ENCODE data around the gene TCTN2.

Gene TCTN2

GRCh38 chr12:123686636-123687190 is 15.8 kb downstream of the TCTN2 start:
- DNase-seq = no peak

GRCh38 chr12:123690191-123690840 is 19.4 kb downstream of the TCTN2 start:
- no peak for DNase-seq

- DNase-seq = no peak
Measured at GRCh38 chr12:123696207-123696606, 25.3 kb downstream of the TCTN2 start.

DNA sequence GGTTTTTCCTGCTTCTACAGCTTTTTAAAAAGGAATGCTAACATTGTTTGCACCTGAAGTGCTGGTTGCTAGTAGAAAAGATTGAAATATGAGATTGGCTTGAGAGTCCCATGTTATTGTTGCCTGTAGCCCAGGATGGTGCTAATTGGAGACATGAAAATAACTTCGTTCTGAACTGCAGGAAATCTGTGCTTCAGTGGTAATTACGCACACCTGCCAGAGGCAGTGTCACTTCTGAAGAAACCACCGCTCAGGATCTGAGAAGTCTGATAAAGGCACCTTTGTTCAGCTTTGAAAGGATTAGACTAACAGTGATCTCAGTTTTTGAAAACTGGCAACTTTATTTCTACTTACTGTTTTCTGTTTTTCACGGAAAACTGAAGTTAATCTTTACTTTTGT is 25.7 kb downstream of the TCTN2 start:
- no peak for DNase-seq

DNA sequence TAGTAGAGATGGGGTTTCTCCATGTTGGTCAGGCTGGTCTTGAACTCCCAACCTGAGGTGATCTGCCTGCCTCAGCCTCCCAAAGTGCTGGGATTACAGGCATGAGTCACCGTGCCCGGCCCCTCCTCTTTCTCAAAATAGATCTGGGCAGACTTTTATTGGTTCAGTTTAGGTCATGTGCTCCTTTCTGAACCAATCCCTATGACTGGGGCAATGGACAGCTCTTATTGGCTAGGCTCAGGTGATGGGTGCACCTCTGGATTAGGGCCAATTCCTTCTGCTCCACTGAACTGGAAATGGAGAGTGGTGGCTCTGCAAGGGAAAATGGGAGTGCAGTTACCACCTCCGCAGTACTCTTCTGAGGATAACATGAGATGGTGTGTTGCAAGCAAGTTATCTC is 35.0 kb downstream of the TCTN2 start:
- DNase-seq = no peak

GRCh38 chr12:123707466-123707865 is 36.6 kb downstream of the TCTN2 start:
- no peak for DNase-seq

DNA sequence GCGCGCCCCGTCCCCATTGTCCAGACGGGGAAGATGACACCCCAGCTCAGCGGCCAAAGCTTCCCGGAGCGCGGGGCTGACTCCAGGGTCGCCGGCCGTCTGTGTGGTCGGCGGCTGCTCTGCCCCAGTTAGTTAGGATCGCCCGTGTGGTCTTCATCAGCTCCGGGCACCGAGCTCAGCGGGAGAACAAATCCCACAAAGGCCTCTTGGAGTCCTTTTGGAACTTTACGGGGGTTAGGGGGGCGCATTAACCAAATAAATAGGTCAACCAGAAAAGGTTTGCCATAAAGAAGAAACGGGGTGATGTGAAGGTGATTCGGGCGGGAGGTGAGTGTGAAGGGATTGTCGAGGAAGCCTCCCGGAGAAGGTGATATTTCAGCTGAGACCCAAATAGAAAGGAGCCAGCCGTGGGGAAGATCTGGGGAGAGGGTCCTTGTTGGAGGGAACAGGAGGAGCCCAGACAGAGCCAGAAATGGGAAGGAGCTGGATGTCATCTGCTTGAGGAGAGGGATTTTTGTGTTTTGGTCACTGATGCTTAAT is 41.9 kb downstream of the TCTN2 start:
- DNase-seq = peak; percentile 4

DNA sequence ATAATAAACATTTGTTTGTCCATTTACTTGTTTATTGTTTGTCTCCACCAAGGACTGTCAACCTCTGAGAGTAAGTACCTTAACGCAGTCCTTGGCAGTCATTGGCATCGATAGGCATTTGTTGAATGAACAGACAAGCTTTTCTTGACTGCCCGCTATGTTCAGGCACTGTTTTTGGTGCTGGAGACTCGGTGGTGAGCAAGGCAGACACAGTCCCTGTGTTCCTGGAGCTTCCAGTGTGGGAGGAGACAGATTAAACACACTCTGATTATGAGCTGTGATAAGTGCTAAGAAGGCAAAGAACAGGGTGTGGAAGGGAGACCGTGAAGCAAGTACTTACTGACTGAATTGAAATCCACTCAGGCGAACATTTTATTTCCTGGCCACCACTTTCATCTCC is 42.5 kb downstream of the TCTN2 start:
- no peak for DNase-seq

- DNase-seq = no peak
Measured at GRCh38 chr12:123713823-123714585, 43.1 kb downstream of the TCTN2 start.

- DNase-seq = no peak
Measured at GRCh38 chr12:123715195-123715594, 44.3 kb downstream of the TCTN2 start.

- DNase-seq = no peak
Measured at GRCh38 chr12:123717350-123717749, 46.4 kb downstream of the TCTN2 start.

DNA sequence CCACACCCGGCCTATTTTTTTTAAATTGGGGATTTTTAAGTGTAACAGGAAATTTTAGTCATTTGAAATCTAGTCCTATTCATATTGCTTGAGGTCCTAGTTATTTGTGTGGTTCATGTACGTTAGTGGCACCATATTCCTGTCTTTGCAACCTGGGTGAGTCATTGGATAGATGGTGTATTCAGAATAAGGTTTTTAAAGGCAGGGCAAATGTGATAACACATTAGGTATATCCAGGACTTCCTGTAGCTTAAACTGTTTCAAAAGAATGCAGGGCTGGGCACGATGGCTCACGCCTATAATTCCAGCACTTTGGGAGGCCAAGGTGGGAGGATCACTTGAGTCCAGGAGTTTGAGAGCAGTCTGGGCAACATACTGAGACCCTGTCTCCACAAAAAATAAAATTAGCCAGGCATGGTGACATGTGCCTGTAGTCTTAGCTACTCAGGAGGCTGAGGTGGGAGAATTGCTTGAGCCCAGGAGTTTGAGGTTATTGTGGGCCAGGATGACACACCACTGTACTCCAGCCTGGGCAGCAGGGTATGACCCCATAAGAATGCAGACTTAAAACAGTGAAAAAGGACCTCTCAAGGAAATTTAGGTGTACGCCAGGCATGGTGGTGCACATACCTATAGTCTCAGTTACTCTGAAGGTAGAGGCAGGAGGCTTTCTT is 49.4 kb downstream of the TCTN2 start:
- no peak for DNase-seq

- no peak for DNase-seq
Measured at GRCh38 chr12:123721245-123721644, 50.3 kb downstream of the TCTN2 start.

GRCh38 chr12:123723011-123723410 is 52.1 kb downstream of the TCTN2 start:
- DNase-seq = no peak

- no peak for DNase-seq
Measured at GRCh38 chr12:123723765-123724164, 52.9 kb downstream of the TCTN2 start.

GRCh38 chr12:123726244-123726643 is 55.3 kb downstream of the TCTN2 start:
- DNase-seq = no peak

DNA sequence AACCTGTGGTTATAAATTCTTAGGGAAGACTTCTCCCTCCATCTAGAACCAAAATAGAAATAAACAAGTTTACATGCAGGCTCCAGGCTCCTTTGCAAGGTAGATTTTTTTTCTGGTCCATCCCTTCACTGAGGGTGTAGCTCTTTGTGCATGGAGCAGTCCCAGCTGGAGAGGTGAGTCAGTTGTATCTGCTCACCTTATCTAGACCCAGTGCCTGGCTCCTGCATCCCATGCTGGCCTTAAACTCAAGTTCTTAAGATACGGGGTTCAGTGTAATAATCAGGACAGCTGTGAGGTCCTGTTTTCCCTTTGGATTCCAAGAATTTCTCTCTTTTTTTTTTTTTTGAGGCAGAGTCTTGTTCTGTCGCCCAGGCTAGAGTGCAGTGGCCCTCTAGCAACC is 56.0 kb downstream of the TCTN2 start:
- DNase-seq = no peak

DNA sequence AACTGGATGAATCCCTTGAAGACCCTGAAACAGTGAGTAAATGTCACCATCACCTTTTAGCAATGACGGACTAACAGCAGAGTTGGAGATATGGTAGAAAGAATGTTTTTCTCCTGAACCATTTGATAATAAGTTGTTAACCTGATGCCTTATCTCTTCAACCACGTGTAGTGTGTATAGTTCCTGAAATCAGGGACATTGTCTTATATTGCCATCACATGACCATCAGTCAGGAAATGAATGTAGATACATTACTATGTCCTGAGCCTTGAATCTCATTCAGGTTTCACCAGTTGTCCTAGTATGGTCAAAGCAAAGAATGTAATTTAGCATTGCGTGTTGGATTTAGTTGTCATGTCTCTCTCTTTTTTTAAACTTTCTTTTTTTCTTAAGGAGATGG is 57.0 kb downstream of the TCTN2 start:
- DNase-seq = no peak

GRCh38 chr12:123731596-123731995 is 60.7 kb downstream of the TCTN2 start:
- DNase-seq = no peak

DNA sequence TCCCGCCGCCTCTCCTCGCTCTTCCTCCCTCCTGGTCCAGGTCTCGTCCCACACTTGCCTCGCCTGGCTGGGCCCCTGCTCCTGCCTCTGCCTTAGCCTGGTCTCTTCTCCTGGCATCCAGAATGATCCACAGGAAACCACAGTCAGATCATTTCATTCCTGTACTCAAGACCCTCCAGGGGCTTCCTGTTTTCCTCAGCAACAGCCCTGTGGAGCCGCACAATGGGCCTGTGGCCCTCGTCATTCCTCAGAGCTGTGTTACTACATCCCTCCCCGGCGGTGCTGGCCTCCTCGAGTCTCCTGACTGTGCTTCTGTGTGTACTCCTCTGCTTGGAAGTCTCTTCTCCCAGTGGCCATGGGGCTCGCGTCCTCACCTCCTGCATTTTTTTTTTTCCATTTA is 61.3 kb downstream of the TCTN2 start:
- no peak for DNase-seq

GRCh38 chr12:123733229-123733628 is 62.3 kb downstream of the TCTN2 start:
- no peak for DNase-seq

GRCh38 chr12:123734268-123734667 is 63.4 kb downstream of the TCTN2 start:
- DNase-seq = no peak

DNA sequence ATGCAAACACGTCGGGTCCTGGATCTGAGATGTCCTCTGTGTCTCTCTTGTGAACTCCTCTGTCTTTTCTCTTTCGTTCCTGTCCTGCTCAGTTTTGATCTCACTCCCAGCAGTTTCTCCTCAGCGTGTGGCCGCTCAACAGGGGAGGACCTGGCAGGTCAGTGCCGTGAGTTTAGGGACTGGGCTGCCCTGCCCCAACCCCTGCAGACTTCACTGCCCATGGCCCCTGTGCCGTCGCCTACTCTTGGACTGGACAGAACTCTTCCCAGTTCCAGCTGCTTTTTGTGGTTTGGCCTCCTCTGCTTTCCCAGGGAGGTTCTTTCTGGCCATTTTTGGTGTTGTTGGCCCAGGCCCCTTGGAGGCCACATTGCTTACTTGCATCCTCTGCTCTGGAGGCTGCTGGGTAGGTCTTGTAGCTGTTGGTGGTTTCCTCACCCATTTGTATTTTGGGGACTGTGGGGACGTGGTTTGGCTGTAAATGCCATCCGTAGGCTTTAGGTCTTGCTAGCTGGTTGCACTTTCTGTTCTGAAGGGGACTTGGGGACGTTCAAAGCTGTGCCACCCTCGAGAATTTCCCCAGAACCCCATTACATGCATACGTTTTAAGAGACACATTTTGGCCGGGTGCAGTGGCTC is 71.1 kb downstream of the TCTN2 start:
- no peak for DNase-seq
